Body of pancreas (tissue), 4 donors: ENCODE data around the gene MMADHC.

ENCODE experiments used
- POLR2A ChIP-seq, 3 donors: fragments of 450-650 bp; IDR thresholded peaks; one replicate each; pipeline ENCODE4 v1.6.1; 2016; ENCODE audit warnings: antibody characterized with exemption in 3 of 3, mild to moderate bottlenecking in 2 of 3
- TF ChIP-seq, protein P1 (sequence below), 7 experiments: fragments of 450-650 bp in 4 of 7; fragments of 200-600 bp in 3 of 7; sonication (generic) in 3 of 7; IDR thresholded peaks; one replicate each; pipeline ENCODE4 v1.5.1; 2016 to 2019; ENCODE audit warnings: antibody characterized with exemption in 7 of 7

DNA sequence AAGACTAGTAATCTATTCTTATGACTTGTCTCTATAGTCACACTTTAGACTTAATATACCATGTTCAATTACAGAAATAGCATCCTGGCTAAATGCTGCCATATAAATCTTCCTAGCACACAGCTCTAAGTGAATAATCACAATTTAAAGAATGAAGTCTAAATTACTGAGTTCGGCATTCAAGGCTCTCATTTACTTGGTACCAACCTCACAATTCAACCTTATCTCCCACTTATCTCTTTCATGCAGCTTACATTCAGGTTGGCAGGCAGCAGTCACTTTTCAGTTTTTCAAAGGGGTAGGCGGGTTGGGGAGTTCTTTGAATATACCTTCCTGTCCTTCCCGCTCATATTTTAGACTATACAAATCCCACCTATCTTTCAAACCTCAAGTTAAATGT is 1.5 kb downstream of the MMADHC start:
- TF ChIP-seq, protein P1, sequence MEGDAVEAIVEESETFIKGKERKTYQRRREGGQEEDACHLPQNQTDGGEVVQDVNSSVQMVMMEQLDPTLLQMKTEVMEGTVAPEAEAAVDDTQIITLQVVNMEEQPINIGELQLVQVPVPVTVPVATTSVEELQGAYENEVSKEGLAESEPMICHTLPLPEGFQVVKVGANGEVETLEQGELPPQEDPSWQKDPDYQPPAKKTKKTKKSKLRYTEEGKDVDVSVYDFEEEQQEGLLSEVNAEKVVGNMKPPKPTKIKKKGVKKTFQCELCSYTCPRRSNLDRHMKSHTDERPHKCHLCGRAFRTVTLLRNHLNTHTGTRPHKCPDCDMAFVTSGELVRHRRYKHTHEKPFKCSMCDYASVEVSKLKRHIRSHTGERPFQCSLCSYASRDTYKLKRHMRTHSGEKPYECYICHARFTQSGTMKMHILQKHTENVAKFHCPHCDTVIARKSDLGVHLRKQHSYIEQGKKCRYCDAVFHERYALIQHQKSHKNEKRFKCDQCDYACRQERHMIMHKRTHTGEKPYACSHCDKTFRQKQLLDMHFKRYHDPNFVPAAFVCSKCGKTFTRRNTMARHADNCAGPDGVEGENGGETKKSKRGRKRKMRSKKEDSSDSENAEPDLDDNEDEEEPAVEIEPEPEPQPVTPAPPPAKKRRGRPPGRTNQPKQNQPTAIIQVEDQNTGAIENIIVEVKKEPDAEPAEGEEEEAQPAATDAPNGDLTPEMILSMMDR (IDR thresholded peaks at IDR 0.05) = no peak
- TF ChIP-seq POLR2A (IDR thresholded peaks at IDR 0.05) = no peak
